ENCODE results near the gene KCNAB2. TPM values are rescaled to one million over a fixed set of nuclear protein-coding genes. Genes with fewer than 3 reads are reported as not detected.

KCNAB2 gene
- total RNA-seq, 1 donor from 2014 or later = 3.1 TPM

- no peak overlapping the region for H2AFZ ChIP-seq (ENCODE audit: low read depth, low read length)
- H3K27me3 ChIP-seq (ENCODE audit: insufficient read depth, low read length) = no peaks in the 10 kb centered on the region
- H3K27ac ChIP-seq (ENCODE audit: low read depth, low read length) = no peak overlapping the region
- no peak overlapping the region for H3K9ac ChIP-seq (ENCODE audit: low read length)
- Mint-ChIP-seq H3K9me3 (ENCODE audit: unreplicated experiment) (peaks cover 2% of the 10 kb centered on the region), H3K4me1 (ENCODE audit: low read depth, unreplicated experiment) (no peaks in the 10 kb centered on the region), H3K4me3 (ENCODE audit: unreplicated experiment) (no peak overlapping the region), H3K27ac (ENCODE audit: unreplicated experiment) (no peak overlapping the region), H3K36me3 (ENCODE audit: low read depth, unreplicated experiment) (no peaks in the 10 kb centered on the region), H3K27me3 (ENCODE audit: low read depth, unreplicated experiment) (peaks cover 50% of the 10 kb centered on the region)
- H3K9me3 ChIP-seq (ENCODE audit: insufficient read depth, low read depth, low read length) = no peaks in the 10 kb centered on the region
- TF ChIP-seq EZH2 (IDR thresholded peaks at IDR 0.05; ENCODE audit: insufficient read depth, low read length) (no peak), CTCF (IDR thresholded peaks at IDR 0.05; ENCODE audit: insufficient read depth, low read depth, low read length) (no peak)
- no peak overlapping the region for H3K4me3 ChIP-seq (ENCODE audit: insufficient read depth, low read depth, low read length)
- H3K36me3 ChIP-seq (ENCODE audit: insufficient read depth, low read length) = no peaks in the 10 kb centered on the region
- DNase-seq (ENCODE audit: low read depth) = no peak
- no peak overlapping the region for H3K4me2 ChIP-seq (ENCODE audit: low read length)
- no peaks in the 10 kb centered on the region for H3K4me1 ChIP-seq (ENCODE audit: insufficient read depth, low read length)
- FAIRE-seq = no peak
- no peaks in the 10 kb centered on the region for H3K79me2 ChIP-seq (ENCODE audit: insufficient read depth, low read length)
- H4K20me1 ChIP-seq (ENCODE audit: insufficient read depth, low read length) = peaks cover 5% of the 10 kb centered on the region
Measured at GRCh38 chr1:6108476-6108875, 62.8 kb downstream of the KCNAB2 start.

DNA sequence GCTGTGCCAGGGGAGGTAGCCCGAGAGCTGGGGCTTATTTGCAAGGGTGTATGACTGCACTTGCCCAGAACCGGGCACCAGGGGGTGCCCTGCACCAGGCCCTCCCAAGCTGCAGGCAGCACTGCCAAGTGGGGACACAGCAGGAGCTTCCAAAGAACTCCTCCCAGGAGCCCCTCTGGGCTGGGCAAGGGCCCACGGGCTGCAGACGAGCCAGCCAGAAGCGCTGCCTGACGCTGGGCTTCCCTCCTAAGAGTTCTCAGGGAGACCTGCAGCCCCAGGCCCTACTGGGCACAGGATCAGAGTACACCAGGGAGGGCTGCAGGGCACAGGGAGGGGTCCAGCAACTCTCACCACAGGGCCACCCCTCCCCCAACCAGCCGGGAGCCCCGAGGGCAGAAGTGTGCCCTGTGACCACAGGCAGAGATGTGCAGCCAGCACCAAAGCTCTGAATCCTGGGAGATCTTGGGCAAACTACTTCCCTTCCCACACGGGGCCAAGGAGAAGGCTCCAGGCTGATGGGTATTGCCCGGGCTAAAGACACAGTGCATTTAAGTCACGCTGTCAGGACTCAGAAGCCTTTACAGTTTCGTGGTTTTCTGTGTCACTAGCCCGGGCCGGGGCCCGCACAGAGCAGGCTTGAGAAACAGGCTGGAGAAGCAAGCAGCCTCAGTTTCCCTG lies 63.4 kb downstream of the KCNAB2 start:
- H4K20me1 ChIP-seq (ENCODE audit: insufficient read depth, low read length) = peaks cover 5% of the 10 kb centered on the region
- H3K4me1 ChIP-seq (ENCODE audit: insufficient read depth, low read length) = no peaks in the 10 kb centered on the region
- no peak overlapping the region for H3K27ac Mint-ChIP-seq (ENCODE audit: unreplicated experiment)
- H3K4me3 ChIP-seq (ENCODE audit: insufficient read depth, low read depth, low read length) = no peak overlapping the region
- no peaks in the 10 kb centered on the region for H3K27me3 ChIP-seq (ENCODE audit: insufficient read depth, low read length)
- no peak overlapping the region for H2AFZ ChIP-seq (ENCODE audit: low read depth, low read length)
- FAIRE-seq (no peak), DNase-seq (ENCODE audit: low read depth) (no peak)
- peaks cover 50% of the 10 kb centered on the region for H3K27me3 Mint-ChIP-seq (ENCODE audit: low read depth, unreplicated experiment)
- H3K27ac ChIP-seq (ENCODE audit: low read depth, low read length) = no peak overlapping the region
- no peak for TF ChIP-seq EZH2 (IDR thresholded peaks at IDR 0.05; ENCODE audit: insufficient read depth, low read length)
- no peaks in the 10 kb centered on the region for H3K9me3 ChIP-seq (ENCODE audit: insufficient read depth, low read depth, low read length)
- H3K9me3 Mint-ChIP-seq (ENCODE audit: unreplicated experiment) = peaks cover 2% of the 10 kb centered on the region
- H3K4me1 Mint-ChIP-seq (ENCODE audit: low read depth, unreplicated experiment) = no peaks in the 10 kb centered on the region
- no peak overlapping the region for H3K4me2 ChIP-seq (ENCODE audit: low read length)
- no peak overlapping the region for H3K4me3 Mint-ChIP-seq (ENCODE audit: unreplicated experiment)
- no peaks in the 10 kb centered on the region for H3K36me3 ChIP-seq (ENCODE audit: insufficient read depth, low read length)
- no peak overlapping the region for H3K9ac ChIP-seq (ENCODE audit: low read length)
- H3K36me3 Mint-ChIP-seq (ENCODE audit: low read depth, unreplicated experiment) = no peaks in the 10 kb centered on the region
- no peaks in the 10 kb centered on the region for H3K79me2 ChIP-seq (ENCODE audit: insufficient read depth, low read length)

DNA sequence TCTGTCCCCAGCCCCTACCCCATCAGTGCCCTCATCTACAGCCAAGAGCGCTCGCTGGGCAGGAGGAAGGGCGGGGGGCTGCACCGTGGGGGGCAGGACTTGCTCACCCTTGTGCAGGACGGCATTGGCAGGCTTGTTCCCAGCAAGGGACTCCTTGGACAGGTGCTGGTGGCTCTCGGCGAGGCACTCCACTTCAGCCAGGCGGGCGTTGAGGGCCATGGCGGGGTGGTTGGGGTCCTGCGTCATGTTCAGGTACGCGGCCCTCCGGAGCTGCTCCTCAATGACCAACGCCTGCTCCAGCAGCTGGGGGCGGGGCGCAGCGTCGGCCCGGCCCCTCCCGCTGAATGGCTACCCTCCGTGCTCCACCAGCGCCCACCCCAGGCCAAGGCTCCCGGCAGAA lies 64.0 kb downstream of the KCNAB2 start:
- Mint-ChIP-seq H3K9me3 (ENCODE audit: unreplicated experiment) (peaks cover 2% of the 10 kb centered on the region), H3K27ac (ENCODE audit: unreplicated experiment) (no peak overlapping the region), H3K27me3 (ENCODE audit: low read depth, unreplicated experiment) (peaks cover 50% of the 10 kb centered on the region), H3K4me1 (ENCODE audit: low read depth, unreplicated experiment) (no peaks in the 10 kb centered on the region), H3K4me3 (ENCODE audit: unreplicated experiment) (no peak overlapping the region), H3K36me3 (ENCODE audit: low read depth, unreplicated experiment) (no peaks in the 10 kb centered on the region)
- H3K4me2 ChIP-seq (ENCODE audit: low read length) = no peak overlapping the region
- no peaks in the 10 kb centered on the region for H3K36me3 ChIP-seq (ENCODE audit: insufficient read depth, low read length)
- DNase-seq (ENCODE audit: low read depth) (no peak), FAIRE-seq (no peak)
- H3K79me2 ChIP-seq (ENCODE audit: insufficient read depth, low read length) = no peaks in the 10 kb centered on the region
- H3K4me3 ChIP-seq (ENCODE audit: insufficient read depth, low read depth, low read length) = no peak overlapping the region
- H3K27ac ChIP-seq (ENCODE audit: low read depth, low read length) = no peak overlapping the region
- TF ChIP-seq CTCF (IDR thresholded peaks at IDR 0.05; ENCODE audit: insufficient read depth, low read depth, low read length) (no peak), EZH2 (IDR thresholded peaks at IDR 0.05; ENCODE audit: insufficient read depth, low read length) (no peak)
- H3K27me3 ChIP-seq (ENCODE audit: insufficient read depth, low read length) = no peaks in the 10 kb centered on the region
- no peaks in the 10 kb centered on the region for H3K9me3 ChIP-seq (ENCODE audit: insufficient read depth, low read depth, low read length)
- H3K9ac ChIP-seq (ENCODE audit: low read length) = no peak overlapping the region
- H4K20me1 ChIP-seq (ENCODE audit: insufficient read depth, low read length) = peaks cover 5% of the 10 kb centered on the region
- H3K4me1 ChIP-seq (ENCODE audit: insufficient read depth, low read length) = no peaks in the 10 kb centered on the region
- H2AFZ ChIP-seq (ENCODE audit: low read depth, low read length) = no peak overlapping the region

All from astrocyte (in vitro differentiated cells and primary cell).